HCT116 (cell line): ENCODE results near the gene NR1H3.

Experiments
- EZH2 ChIP-seq: fragments of 200-600 bp; sonication (generic); IDR thresholded peaks from 2 replicates; pipeline ENCODE4 v1.6.1; 2017; ENCODE audit warnings: antibody characterized with exemption, mixed run types
- FOSL1 ChIP-seq: IDR thresholded peaks from 2 replicates; pipeline ENCODE4 v1.6.1; 2012; ENCODE audit warnings: low read depth
- POLR2AphosphoS5 ChIP-seq: IDR thresholded peaks from 2 replicates; pipeline ENCODE4 v1.6.1; 2011; ENCODE audit warnings: mild to moderate bottlenecking, low read depth, low read length, moderate library complexity
- SIN3A ChIP-seq: IDR thresholded peaks from 2 replicates; pipeline ENCODE4 v1.6.1; 2012; ENCODE audit warnings: low read depth
- TF ChIP-seq, protein P1 (sequence below), 3 experiments: fragments of 200-600 bp in 1 of 3; sonication (generic) in 1 of 3; IDR thresholded peaks in 2 of 3; conservative IDR thresholded peaks in 1 of 3; 2 replicates each; pipeline ENCODE4 v1.5.1; 2012 to 2017; ENCODE audit warnings: low read depth in 2 of 3, low read length in 2 of 3, antibody characterized with exemption in 1 of 3, borderline replicate concordance in 1 of 3, control low read depth in 1 of 3, mild to moderate bottlenecking in 1 of 3, mixed read lengths in 1 of 3, mixed run types in 1 of 3, moderate library complexity in 1 of 3; ENCODE audit not compliant: insufficient read depth in 1 of 3

DNA sequence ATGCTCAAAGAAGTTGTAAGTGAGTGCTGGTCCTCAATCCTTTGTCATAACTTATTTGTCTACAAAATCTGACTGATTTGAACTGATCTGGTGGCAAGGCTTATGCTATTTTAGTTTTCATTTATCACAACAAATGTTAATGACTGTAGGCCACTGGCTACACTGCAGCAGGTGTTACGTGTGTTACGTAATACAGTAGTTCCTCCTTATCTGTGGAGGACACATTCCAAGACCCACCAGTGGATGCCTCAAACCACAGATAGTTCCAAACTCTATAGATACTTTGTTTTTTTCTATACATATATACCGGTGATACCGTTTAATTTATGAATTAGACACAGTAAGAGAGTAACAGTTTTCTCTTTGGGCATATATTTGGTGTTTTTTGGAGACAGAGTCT, 19.1 kb downstream of the NR1H3 start:
- TF ChIP-seq, protein P1, sequence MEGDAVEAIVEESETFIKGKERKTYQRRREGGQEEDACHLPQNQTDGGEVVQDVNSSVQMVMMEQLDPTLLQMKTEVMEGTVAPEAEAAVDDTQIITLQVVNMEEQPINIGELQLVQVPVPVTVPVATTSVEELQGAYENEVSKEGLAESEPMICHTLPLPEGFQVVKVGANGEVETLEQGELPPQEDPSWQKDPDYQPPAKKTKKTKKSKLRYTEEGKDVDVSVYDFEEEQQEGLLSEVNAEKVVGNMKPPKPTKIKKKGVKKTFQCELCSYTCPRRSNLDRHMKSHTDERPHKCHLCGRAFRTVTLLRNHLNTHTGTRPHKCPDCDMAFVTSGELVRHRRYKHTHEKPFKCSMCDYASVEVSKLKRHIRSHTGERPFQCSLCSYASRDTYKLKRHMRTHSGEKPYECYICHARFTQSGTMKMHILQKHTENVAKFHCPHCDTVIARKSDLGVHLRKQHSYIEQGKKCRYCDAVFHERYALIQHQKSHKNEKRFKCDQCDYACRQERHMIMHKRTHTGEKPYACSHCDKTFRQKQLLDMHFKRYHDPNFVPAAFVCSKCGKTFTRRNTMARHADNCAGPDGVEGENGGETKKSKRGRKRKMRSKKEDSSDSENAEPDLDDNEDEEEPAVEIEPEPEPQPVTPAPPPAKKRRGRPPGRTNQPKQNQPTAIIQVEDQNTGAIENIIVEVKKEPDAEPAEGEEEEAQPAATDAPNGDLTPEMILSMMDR (IDR thresholded peaks at IDR 0.05 in 2 of 3, conservative IDR thresholded peaks at IDR 0.05 in 1 of 3; ENCODE audit: borderline replicate concordance in 1 of 3, insufficient read depth in 1 of 3, low read depth in 2 of 3, low read length in 2 of 3), result no peak
- no peak for TF ChIP-seq POLR2AphosphoS5
- TF ChIP-seq FOSL1, result no peak
- no peak for TF ChIP-seq EZH2
- TF ChIP-seq SIN3A, result no peak
